ENCODE results near the gene SDK1. TPM values are rescaled to one million over a fixed set of nuclear protein-coding genes. Genes with fewer than 3 reads are reported as not detected.
A peak's percentile ranks its signal among the peaks of the same experiment; 100 is the strongest.

The SDK1 gene
- total RNA-seq, 1 donor from 2014 or later = 10.4 TPM

- TF ChIP-seq CTCF (IDR thresholded peaks at IDR 0.05) = no peak
- H3K27me3 ChIP-seq = no peaks in the 10 kb centered on the region
- intact Hi-C loops (cut with DNase I) = no loop called here
- no peaks in the 10 kb centered on the region for H3K9me3 ChIP-seq
- DNase-seq (no peak), ATAC-seq (no peak)
- H3K27ac ChIP-seq = no peak overlapping the region
- H3K36me3 ChIP-seq = no peaks in the 10 kb centered on the region
- H3K4me3 ChIP-seq = no peak overlapping the region
- H3K4me1 ChIP-seq = no peaks in the 10 kb centered on the region
Observed at GRCh38 chr7:4238861-4239260, 937.8 kb downstream of the SDK1 start.

GRCh38 chr7:4240042-4240441, 939.0 kb downstream of the SDK1 start:
- no peaks in the 10 kb centered on the region for H3K4me1 ChIP-seq
- no peaks in the 10 kb centered on the region for H3K9me3 ChIP-seq
- no peaks in the 10 kb centered on the region for H3K36me3 ChIP-seq
- DNase-seq (no peak), ATAC-seq (no peak)
- no peak for TF ChIP-seq CTCF (IDR thresholded peaks at IDR 0.05)
- H3K4me3 ChIP-seq = no peak overlapping the region
- intact Hi-C loops (cut with DNase I) = no loop called here
- H3K27ac ChIP-seq = no peak overlapping the region
- H3K27me3 ChIP-seq = no peaks in the 10 kb centered on the region

- no peak for ATAC-seq
- no peaks in the 10 kb centered on the region for H3K4me1 ChIP-seq
- TF ChIP-seq CTCF (IDR thresholded peaks at IDR 0.05) = no peak
Observed at GRCh38 chr7:4240520-4241303, 939.7 kb downstream of the SDK1 start.

GRCh38 chr7:4241304-4241612, 940.2 kb downstream of the SDK1 start:
- intact Hi-C loops (cut with DNase I) = no loop called here
- no peak for TF ChIP-seq CTCF (IDR thresholded peaks at IDR 0.05)
- no peaks in the 10 kb centered on the region for H3K36me3 ChIP-seq
- no peaks in the 10 kb centered on the region for H3K4me1 ChIP-seq
- H3K4me3 ChIP-seq = no peak overlapping the region
- ATAC-seq (no peak), DNase-seq (no peak)
- H3K9me3 ChIP-seq = no peaks in the 10 kb centered on the region
- H3K27me3 ChIP-seq = no peaks in the 10 kb centered on the region
- H3K27ac ChIP-seq = no peak overlapping the region

More at GRCh38 chr7:4240520-4241303, 939.7 kb downstream of the SDK1 start:
- Histone ChIP-seq H3K4me3 (no peak overlapping the region), H3K9me3 (no peaks in the 10 kb centered on the region), H3K27me3 (no peaks in the 10 kb centered on the region), H3K27ac (no peak overlapping the region), H3K36me3 (no peaks in the 10 kb centered on the region)
- intact Hi-C loops (cut with DNase I) = no loop called here
- peak; percentile 40 for DNase-seq

- no peaks in the 10 kb centered on the region for H3K4me1 ChIP-seq
- TF ChIP-seq CTCF (IDR thresholded peaks at IDR 0.05) = no peak
- H3K36me3 ChIP-seq = no peaks in the 10 kb centered on the region
- H3K27ac ChIP-seq = no peak overlapping the region
- intact Hi-C loops (cut with DNase I) = no loop called here
- ATAC-seq (no peak), DNase-seq (no peak)
- H3K4me3 ChIP-seq = no peak overlapping the region
- no peaks in the 10 kb centered on the region for H3K27me3 ChIP-seq
- no peaks in the 10 kb centered on the region for H3K9me3 ChIP-seq
Observed at GRCh38 chr7:4241791-4242190, 940.7 kb downstream of the SDK1 start.

- Histone ChIP-seq H3K4me1 (no peaks in the 10 kb centered on the region), H3K9me3 (no peaks in the 10 kb centered on the region), H3K27me3 (no peaks in the 10 kb centered on the region), H3K4me3 (no peak overlapping the region), H3K27ac (no peak overlapping the region), H3K36me3 (no peaks in the 10 kb centered on the region)
- DNase-seq (no peak), ATAC-seq (no peak)
- no peak for TF ChIP-seq CTCF (IDR thresholded peaks at IDR 0.05)
- intact Hi-C loops (cut with DNase I) = no loop called here
Observed at GRCh38 chr7:4242706-4243105, 941.7 kb downstream of the SDK1 start.

All from upper lobe of right lung (tissue), 1 donor.